HG03060 (cell line): ENCODE measurements around the gene ACAP1.

Experiments used
- ATAC-seq: cut with Tn5 transposase; IDR thresholded peaks from one replicate; pipeline ENCODE4 v1.9.1; 2021; ENCODE audit warnings: low read depth, moderate number of reproducible peaks; ENCODE audit not compliant: unreplicated experiment

The ACAP1 gene

GRCh38 chr17:7383742-7384488, 47.6 kb downstream of the ACAP1 start:
- no peak for ATAC-seq

GRCh38 chr17:7384489-7385081, 48.3 kb downstream of the ACAP1 start:
- ATAC-seq: no peak

- ATAC-seq: no peak
Observed at GRCh38 chr17:7388856-7389255, 52.5 kb downstream of the ACAP1 start.

- no peak for ATAC-seq
Observed at GRCh38 chr17:7389924-7390910, 53.9 kb downstream of the ACAP1 start.

- no peak for ATAC-seq
Observed at GRCh38 chr17:7391307-7391706, 55.0 kb downstream of the ACAP1 start.

GRCh38 chr17:7392696-7393612, 56.6 kb downstream of the ACAP1 start:
- ATAC-seq: no peak

GRCh38 chr17:7393613-7394451, 57.5 kb downstream of the ACAP1 start:
- peak; percentile 17 for ATAC-seq

- ATAC-seq: peak; percentile 44
Observed at GRCh38 chr17:7394452-7395191, 58.3 kb downstream of the ACAP1 start, which contains the start of gene PLSCR3. TSS of gene PLSCR3 (minus strand) at chr17:7394525. CDS start at chr17:7394110, 415 bp downstream.

GRCh38 chr17:7396147-7396546, 59.8 kb downstream of the ACAP1 start:
- ATAC-seq: no peak

- ATAC-seq: no peak
Observed at GRCh38 chr17:7398612-7399011, 62.3 kb downstream of the ACAP1 start.
